ENCODE results near the gene ULBP2. TPM values are rescaled to one million over a fixed set of nuclear protein-coding genes. Genes with fewer than 3 reads are reported as not detected.

ULBP2 gene
- total RNA-seq, 1 experiment from 2014 or later, result 4.9 TPM

GRCh38 chr6:149977221-149977620, 35.4 kb downstream of the ULBP2 start:
- no peaks in the 10 kb centered on the region; the same call in 1 of the 2 replicates for H3K27me3 ChIP-seq (replicated peaks; ENCODE audit: control insufficient read depth, insufficient read depth, low read length)
- H3K9me3 Mint-ChIP-seq (ENCODE audit: unreplicated experiment), result no peaks in the 10 kb centered on the region
- POLR2A ChIA-PET, result no interaction called here
- no peak overlapping the region for H3K4me3 Mint-ChIP-seq (ENCODE audit: unreplicated experiment)
- H3K36me3 ChIP-seq (ENCODE audit: control insufficient read depth, insufficient read depth, low read length), result no peaks in the 10 kb centered on the region
- CTCF ChIA-PET, result no interaction called here
- H3K36me3 Mint-ChIP-seq (ENCODE audit: insufficient read depth, unreplicated experiment), result no peaks in the 10 kb centered on the region
- TF ChIP-seq CTCF (IDR thresholded peaks at IDR 0.05; ENCODE audit: insufficient read depth in 1 of 2, low read depth in 1 of 2, low read length in 1 of 2, severe bottlenecking in 1 of 2, unreplicated experiment in 1 of 2), result no peak
- intact Hi-C loops (cut with micrococcal nuclease; ENCODE audit: unreplicated experiment), result no loop called here
- no peaks in the 10 kb centered on the region for H3K4me1 ChIP-seq
- H3K9me3 ChIP-seq, result no peaks in the 10 kb centered on the region
- H3K27ac Mint-ChIP-seq (ENCODE audit: unreplicated experiment), result no peak overlapping the region
- no peaks in the 10 kb centered on the region for H3K4me1 Mint-ChIP-seq (ENCODE audit: low read depth, unreplicated experiment)
- DNase-seq, result no peak
- BruUV-seq (replicated peaks), result no TSS peak
- H3K4me3 ChIP-seq (ENCODE audit: low read depth, low read length), result no peak overlapping the region
- H3K27me3 Mint-ChIP-seq (ENCODE audit: insufficient read depth, unreplicated experiment), result peaks cover 13% of the 10 kb centered on the region

- no peaks in the 10 kb centered on the region for H3K36me3 ChIP-seq (ENCODE audit: control insufficient read depth, insufficient read depth, low read length)
- no peak for TF ChIP-seq CTCF (IDR thresholded peaks at IDR 0.05; ENCODE audit: insufficient read depth in 1 of 2, low read depth in 1 of 2, low read length in 1 of 2, severe bottlenecking in 1 of 2, unreplicated experiment in 1 of 2)
- Mint-ChIP-seq H3K36me3 (ENCODE audit: insufficient read depth, unreplicated experiment) (no peaks in the 10 kb centered on the region), H3K27me3 (ENCODE audit: insufficient read depth, unreplicated experiment) (peaks cover 19% of the 10 kb centered on the region), H3K4me1 (ENCODE audit: low read depth, unreplicated experiment) (no peaks in the 10 kb centered on the region), H3K4me3 (ENCODE audit: unreplicated experiment) (no peak overlapping the region), H3K9me3 (ENCODE audit: unreplicated experiment) (no peaks in the 10 kb centered on the region), H3K27ac (ENCODE audit: unreplicated experiment) (no peak overlapping the region)
- no peaks in the 10 kb centered on the region; the same call in 1 of the 2 replicates for H3K27me3 ChIP-seq (replicated peaks; ENCODE audit: control insufficient read depth, insufficient read depth, low read length)
- CTCF ChIA-PET, result no interaction called here
- no TSS peak for BruUV-seq (replicated peaks)
- POLR2A ChIA-PET, result no interaction called here
- intact Hi-C loops (cut with micrococcal nuclease; ENCODE audit: unreplicated experiment), result no loop called here
- H3K9me3 ChIP-seq, result no peaks in the 10 kb centered on the region
- no peaks in the 10 kb centered on the region for H3K4me1 ChIP-seq
- H3K4me3 ChIP-seq (ENCODE audit: low read depth, low read length), result no peak overlapping the region
- no peak for DNase-seq
Measured at GRCh38 chr6:149978610-149979009, 36.8 kb downstream of the ULBP2 start.

GRCh38 chr6:149979293-149979692, 37.5 kb downstream of the ULBP2 start:
- BruUV-seq (replicated peaks), result no TSS peak
- H3K27me3 ChIP-seq (replicated peaks; ENCODE audit: control insufficient read depth, insufficient read depth, low read length), result no peaks in the 10 kb centered on the region; the same call in 1 of the 2 replicates
- intact Hi-C loops (cut with micrococcal nuclease; ENCODE audit: unreplicated experiment), result no loop called here

More at GRCh38 chr6:149979293-149979692, 37.5 kb downstream of the ULBP2 start:
- no peaks in the 10 kb centered on the region for H3K36me3 ChIP-seq (ENCODE audit: control insufficient read depth, insufficient read depth, low read length)
- CTCF ChIA-PET, result no interaction called here
- TF ChIP-seq CTCF (IDR thresholded peaks at IDR 0.05; ENCODE audit: insufficient read depth in 1 of 2, low read depth in 1 of 2, low read length in 1 of 2, severe bottlenecking in 1 of 2, unreplicated experiment in 1 of 2), result no peak
- no peaks in the 10 kb centered on the region for H3K4me1 Mint-ChIP-seq (ENCODE audit: low read depth, unreplicated experiment)
- no peak for DNase-seq
- POLR2A ChIA-PET, result no interaction called here
- no peak overlapping the region for H3K4me3 Mint-ChIP-seq (ENCODE audit: unreplicated experiment)
- no peak overlapping the region for H3K4me3 ChIP-seq (ENCODE audit: low read depth, low read length)
- H3K4me1 ChIP-seq, result no peaks in the 10 kb centered on the region
- no peak overlapping the region for H3K27ac Mint-ChIP-seq (ENCODE audit: unreplicated experiment)
- no peaks in the 10 kb centered on the region for H3K9me3 ChIP-seq
- peaks cover 21% of the 10 kb centered on the region for H3K27me3 Mint-ChIP-seq (ENCODE audit: insufficient read depth, unreplicated experiment)
- H3K36me3 Mint-ChIP-seq (ENCODE audit: insufficient read depth, unreplicated experiment), result no peaks in the 10 kb centered on the region
- no peaks in the 10 kb centered on the region for H3K9me3 Mint-ChIP-seq (ENCODE audit: unreplicated experiment)

All from Caco-2 (cell line).